BLaER1 (cell line): ENCODE results near the gene HTR4.

Source experiments
- H3K27ac ChIP-seq: shearing (Covaris generic); formaldehyde crosslinking; 2 replicates; pipeline ENCODE4 v1.8.1; 2022
- H3K27me3 ChIP-seq: shearing (Covaris generic); formaldehyde crosslinking; 2 replicates; pipeline ENCODE4 v1.8.1; 2022
- H3K36me3 ChIP-seq: shearing (Covaris generic); formaldehyde crosslinking; 2 replicates; pipeline ENCODE4 v1.8.1; 2022
- H3K4me1 ChIP-seq: shearing (Covaris generic); formaldehyde crosslinking; 2 replicates; pipeline ENCODE4 v1.8.1; 2022
- H3K4me2 ChIP-seq: shearing (Covaris generic); formaldehyde crosslinking; 2 replicates; pipeline ENCODE4 v1.8.1; 2022
- H3K4me3 ChIP-seq: shearing (Covaris generic); formaldehyde crosslinking; 2 replicates; pipeline ENCODE4 v1.8.1; 2022
- H3K9ac ChIP-seq: shearing (Covaris generic); formaldehyde crosslinking; 2 replicates; pipeline ENCODE4 v1.8.1; 2022
- H3K9me3 ChIP-seq: shearing (Covaris generic); formaldehyde crosslinking; 2 replicates; pipeline ENCODE4 v1.8.1; 2022
- H4K20me1 ChIP-seq: shearing (Covaris generic); formaldehyde crosslinking; 2 replicates; pipeline ENCODE4 v1.8.1; 2022
- Cebpa-rat ChIP-seq: shearing (Covaris generic); IDR thresholded peaks from 2 replicates; pipeline ENCODE4 v1.8.1; 2022

Gene HTR4

DNA sequence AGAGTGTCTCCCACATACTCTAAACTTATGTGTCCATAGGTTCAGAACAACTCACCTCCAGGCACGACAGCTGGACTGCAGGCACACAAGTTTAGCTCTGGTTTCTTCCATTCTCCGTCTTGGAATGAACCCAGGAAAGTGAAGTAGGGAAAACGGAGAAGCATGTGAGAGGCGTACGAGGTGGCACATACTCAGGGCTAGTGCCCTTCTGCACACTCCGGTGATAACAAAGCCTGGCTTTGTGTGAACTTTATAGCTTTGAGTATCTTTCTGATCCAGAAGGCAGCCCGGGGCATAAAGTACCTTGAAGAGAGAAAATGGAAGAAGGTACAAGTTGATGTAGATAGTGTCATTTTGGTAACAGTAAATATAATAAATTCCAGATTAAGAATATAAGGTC is 11.1 kb upstream of the HTR4 start:
- no peaks in the 10 kb centered on the region for H3K36me3 ChIP-seq
- H3K4me1 ChIP-seq = no peaks in the 10 kb centered on the region
- H3K4me3 ChIP-seq = no peak overlapping the region
- no peaks in the 10 kb centered on the region for H3K27me3 ChIP-seq
- TF ChIP-seq Cebpa-rat = no peak
- no peaks in the 10 kb centered on the region for H3K9me3 ChIP-seq
- no peak overlapping the region for H3K27ac ChIP-seq
- H3K4me2 ChIP-seq = no peak overlapping the region
- no peak overlapping the region for H3K9ac ChIP-seq
- no peaks in the 10 kb centered on the region for H4K20me1 ChIP-seq

DNA sequence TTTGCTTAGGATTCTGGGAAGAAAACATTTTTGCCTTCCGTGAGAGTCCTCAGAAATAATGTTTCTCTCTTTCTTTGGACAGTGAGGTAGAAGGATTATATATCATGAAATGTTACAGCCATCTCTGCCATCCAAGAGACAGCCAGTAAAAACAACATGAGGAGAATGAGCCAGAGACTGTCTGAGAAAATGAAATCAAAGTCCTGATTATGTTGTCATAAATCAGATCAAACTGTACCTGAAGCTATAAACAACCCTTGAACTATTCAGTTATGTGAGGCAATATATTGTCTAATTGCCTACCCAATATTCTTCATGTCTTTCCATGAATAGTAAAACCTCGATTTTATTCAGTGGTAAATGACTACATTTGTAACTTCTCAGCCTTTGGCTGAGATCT is 9.2 kb upstream of the HTR4 start:
- Histone ChIP-seq H3K27me3 (no peaks in the 10 kb centered on the region), H3K9me3 (no peaks in the 10 kb centered on the region), H3K4me1 (no peaks in the 10 kb centered on the region), H3K9ac (no peak overlapping the region), H3K4me2 (no peak overlapping the region), H3K4me3 (no peak overlapping the region), H3K27ac (no peak overlapping the region), H3K36me3 (no peaks in the 10 kb centered on the region), H4K20me1 (no peaks in the 10 kb centered on the region)
- no peak for TF ChIP-seq Cebpa-rat

DNA sequence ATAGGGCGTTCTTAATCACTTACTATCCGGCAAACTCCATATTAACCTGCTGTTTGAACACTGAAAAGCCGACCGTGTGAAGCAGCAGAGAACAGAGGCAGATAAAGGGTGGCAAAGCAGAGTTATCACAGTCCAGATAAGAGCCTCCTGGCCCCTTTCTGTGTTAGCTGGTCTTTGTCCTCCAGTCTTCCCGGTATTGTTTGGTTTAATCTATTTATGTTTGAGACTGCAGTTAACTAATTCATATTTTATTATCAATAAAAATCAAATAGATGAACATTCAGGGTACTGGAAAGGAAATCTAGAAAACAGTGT is 6.0 kb upstream of the HTR4 start:
- no peaks in the 10 kb centered on the region for H3K36me3 ChIP-seq
- H3K4me2 ChIP-seq = no peak overlapping the region
- H3K9me3 ChIP-seq = no peaks in the 10 kb centered on the region
- H3K27me3 ChIP-seq = no peaks in the 10 kb centered on the region
- H4K20me1 ChIP-seq = no peaks in the 10 kb centered on the region
- H3K27ac ChIP-seq = no peak overlapping the region
- no peak overlapping the region for H3K4me3 ChIP-seq
- H3K9ac ChIP-seq = no peak overlapping the region
- H3K4me1 ChIP-seq = no peaks in the 10 kb centered on the region
- no peak for TF ChIP-seq Cebpa-rat

- no peak for TF ChIP-seq Cebpa-rat
- Histone ChIP-seq H3K4me1 (no peaks in the 10 kb centered on the region), H3K27me3 (no peaks in the 10 kb centered on the region), H3K9me3 (no peaks in the 10 kb centered on the region), H3K4me3 (no peak overlapping the region), H3K9ac (no peak overlapping the region), H3K4me2 (no peak overlapping the region), H3K36me3 (no peaks in the 10 kb centered on the region), H3K27ac (no peak overlapping the region), H4K20me1 (no peaks in the 10 kb centered on the region)
Observed at GRCh38 chr5:148659641-148660345, 5.5 kb upstream of the HTR4 start.

- no peaks in the 10 kb centered on the region for H3K4me1 ChIP-seq
- H4K20me1 ChIP-seq = no peaks in the 10 kb centered on the region
- no peak overlapping the region for H3K4me3 ChIP-seq
- no peak overlapping the region for H3K9ac ChIP-seq
- no peak overlapping the region for H3K4me2 ChIP-seq
- H3K27ac ChIP-seq = no peak overlapping the region
- no peaks in the 10 kb centered on the region for H3K27me3 ChIP-seq
- H3K36me3 ChIP-seq = no peaks in the 10 kb centered on the region
- TF ChIP-seq Cebpa-rat = no peak
- peaks cover 6% of the 10 kb centered on the region; the same call in 1 of the 2 replicates for H3K9me3 ChIP-seq
Observed at GRCh38 chr5:148653291-148653835, 964 bp downstream of the HTR4 start.

GRCh38 chr5:148651528-148651927 is 2.8 kb downstream of the HTR4 start:
- Histone ChIP-seq H4K20me1 (no peaks in the 10 kb centered on the region), H3K27me3 (no peaks in the 10 kb centered on the region), H3K27ac (no peak overlapping the region), H3K4me2 (no peak overlapping the region), H3K36me3 (no peaks in the 10 kb centered on the region), H3K4me1 (no peaks in the 10 kb centered on the region), H3K4me3 (no peak overlapping the region), H3K9ac (no peak overlapping the region), H3K9me3 (peaks cover 6% of the 10 kb centered on the region; the same call in 1 of the 2 replicates)
- no peak for TF ChIP-seq Cebpa-rat

GRCh38 chr5:148645527-148645926 is 8.8 kb downstream of the HTR4 start:
- H3K9me3 ChIP-seq = no peaks in the 10 kb centered on the region
- H3K36me3 ChIP-seq = no peaks in the 10 kb centered on the region
- no peaks in the 10 kb centered on the region for H3K27me3 ChIP-seq
- no peak for TF ChIP-seq Cebpa-rat
- H3K4me3 ChIP-seq = no peak overlapping the region
- no peak overlapping the region for H3K27ac ChIP-seq
- H3K9ac ChIP-seq = no peak overlapping the region
- H4K20me1 ChIP-seq = no peaks in the 10 kb centered on the region
- no peaks in the 10 kb centered on the region for H3K4me1 ChIP-seq
- H3K4me2 ChIP-seq = no peak overlapping the region

- no peaks in the 10 kb centered on the region for H3K36me3 ChIP-seq
- TF ChIP-seq Cebpa-rat = no peak
- no peak overlapping the region for H3K4me3 ChIP-seq
- no peaks in the 10 kb centered on the region for H4K20me1 ChIP-seq
- no peaks in the 10 kb centered on the region for H3K9me3 ChIP-seq
- H3K4me2 ChIP-seq = no peak overlapping the region
- no peaks in the 10 kb centered on the region for H3K27me3 ChIP-seq
- H3K9ac ChIP-seq = no peak overlapping the region
- no peaks in the 10 kb centered on the region for H3K4me1 ChIP-seq
- H3K27ac ChIP-seq = no peak overlapping the region
Observed at GRCh38 chr5:148641735-148642134, 12.6 kb downstream of the HTR4 start.

DNA sequence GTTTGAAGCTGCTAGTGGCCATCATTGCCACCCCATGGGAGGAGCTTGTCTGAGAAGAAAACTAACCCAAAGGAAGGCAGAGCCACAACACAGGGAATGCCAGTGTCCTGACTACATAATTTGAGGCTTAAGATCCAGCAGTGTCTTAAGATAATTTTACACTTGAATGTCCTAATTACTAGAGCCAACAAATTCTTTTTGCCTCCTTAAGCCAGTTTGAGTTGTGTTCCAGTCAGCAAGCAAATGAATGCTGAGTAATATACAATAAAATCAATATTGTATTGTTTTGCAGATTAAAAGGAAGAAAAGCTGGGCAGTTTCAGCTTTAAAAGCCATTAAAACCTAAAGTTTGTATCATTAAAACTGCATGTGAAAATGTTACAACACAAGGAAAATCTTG is 13.9 kb downstream of the HTR4 start:
- H3K9ac ChIP-seq = no peak overlapping the region
- no peaks in the 10 kb centered on the region for H4K20me1 ChIP-seq
- H3K9me3 ChIP-seq = no peaks in the 10 kb centered on the region
- no peaks in the 10 kb centered on the region for H3K27me3 ChIP-seq
- no peak overlapping the region for H3K4me3 ChIP-seq
- no peak for TF ChIP-seq Cebpa-rat
- no peak overlapping the region for H3K27ac ChIP-seq
- H3K4me2 ChIP-seq = no peak overlapping the region
- H3K4me1 ChIP-seq = no peaks in the 10 kb centered on the region
- H3K36me3 ChIP-seq = no peaks in the 10 kb centered on the region

- no peak for TF ChIP-seq Cebpa-rat
- no peaks in the 10 kb centered on the region for H3K27me3 ChIP-seq
Observed at GRCh38 chr5:148639081-148639480, 15.2 kb downstream of the HTR4 start.

GRCh38 chr5:148636353-148636752 is 18.0 kb downstream of the HTR4 start:
- TF ChIP-seq Cebpa-rat = no peak
- no peak overlapping the region for H3K9ac ChIP-seq
- no peak overlapping the region for H3K4me2 ChIP-seq
- H3K4me1 ChIP-seq = peaks cover 13% of the 10 kb centered on the region
- H3K4me3 ChIP-seq = no peak overlapping the region
- H4K20me1 ChIP-seq = no peaks in the 10 kb centered on the region
- H3K36me3 ChIP-seq = no peaks in the 10 kb centered on the region
- H3K27me3 ChIP-seq = no peaks in the 10 kb centered on the region
- H3K9me3 ChIP-seq = no peaks in the 10 kb centered on the region
- no peak overlapping the region for H3K27ac ChIP-seq

More at GRCh38 chr5:148639081-148639480, 15.2 kb downstream of the HTR4 start:
- H3K9me3 ChIP-seq = no peaks in the 10 kb centered on the region
- no peaks in the 10 kb centered on the region for H3K4me1 ChIP-seq
- no peak overlapping the region for H3K27ac ChIP-seq
- no peaks in the 10 kb centered on the region for H4K20me1 ChIP-seq
- no peak overlapping the region for H3K9ac ChIP-seq
- H3K4me2 ChIP-seq = no peak overlapping the region
- no peak overlapping the region for H3K4me3 ChIP-seq
- no peaks in the 10 kb centered on the region for H3K36me3 ChIP-seq
